Activated CD8-positive, alpha-beta memory T cell treated with anti-CD3 and anti-CD28 coated beads, Interleukin-2, amount 50 U/mL, for 48 hours (primary cell): ENCODE data around the gene MRGPRF.

Experiments used
- DNase-seq: peaks from one replicate; pipeline ENCODE4 v3.0.0-alpha.2; 2020

Gene MRGPRF

GRCh38 chr11:69018924-69019323 lies 5.9 kb upstream of the MRGPRF start:
- no peak for DNase-seq

- DNase-seq: no peak
These were observed 4.9 kb upstream of the MRGPRF start for GRCh38 chr11:69017951-69018350.

GRCh38 chr11:69014898-69015549 lies 2.0 kb upstream of the MRGPRF start:
- DNase-seq: no peak

GRCh38 chr11:69014084-69014851 lies 1.2 kb upstream of the MRGPRF start:
- no peak for DNase-seq

- DNase-seq: no peak
These were observed 696 bp downstream of the MRGPRF start for GRCh38 chr11:69012092-69013008.

- no peak for DNase-seq
These were observed 1.4 kb downstream of the MRGPRF start for GRCh38 chr11:69011624-69012091.

GRCh38 chr11:69010964-69011623 lies 2.0 kb downstream of the MRGPRF start:
- peak; percentile 74 for DNase-seq

- DNase-seq: no peak
These were observed 2.6 kb downstream of the MRGPRF start for GRCh38 chr11:69010361-69010891.

- no peak for DNase-seq
These were observed 3.4 kb downstream of the MRGPRF start for GRCh38 chr11:69009441-69010211.

- DNase-seq: no peak
These were observed 4.2 kb downstream of the MRGPRF start for GRCh38 chr11:69008737-69009440.

GRCh38 chr11:69007975-69008381 lies 5.1 kb downstream of the MRGPRF start:
- DNase-seq: no peak

- no peak for DNase-seq
These were observed 6.2 kb downstream of the MRGPRF start for GRCh38 chr11:69006816-69007215.

- DNase-seq: no peak
These were observed 7.2 kb downstream of the MRGPRF start for GRCh38 chr11:69005631-69006368.

- no peak for DNase-seq
These were observed 7.8 kb downstream of the MRGPRF start for GRCh38 chr11:69005183-69005630.

- no peak for DNase-seq
These were observed 8.4 kb downstream of the MRGPRF start for GRCh38 chr11:69004411-69005182.

GRCh38 chr11:69003866-69004367 lies 9.1 kb downstream of the MRGPRF start:
- DNase-seq: no peak

- DNase-seq: no peak
These were observed 9.7 kb downstream of the MRGPRF start for GRCh38 chr11:69003301-69003865.

GRCh38 chr11:69002570-69003231 lies 10.3 kb downstream of the MRGPRF start:
- no peak for DNase-seq
